ELF-1 (cell line): Measurements from ENCODE around the gene SLC25A47.
"Not testable (repeated sequence)": the region's sequence is repeated elsewhere in the genome, so short reads cannot be mapped to it uniquely, and the experiment has no call there.

ENCODE experiments used
- DNase-seq: peaks from one replicate; pipeline ENCODE4 v3.0.0-alpha.2; 2016; ENCODE audit warnings: low read depth, low spot score

Gene SLC25A47, protein sequence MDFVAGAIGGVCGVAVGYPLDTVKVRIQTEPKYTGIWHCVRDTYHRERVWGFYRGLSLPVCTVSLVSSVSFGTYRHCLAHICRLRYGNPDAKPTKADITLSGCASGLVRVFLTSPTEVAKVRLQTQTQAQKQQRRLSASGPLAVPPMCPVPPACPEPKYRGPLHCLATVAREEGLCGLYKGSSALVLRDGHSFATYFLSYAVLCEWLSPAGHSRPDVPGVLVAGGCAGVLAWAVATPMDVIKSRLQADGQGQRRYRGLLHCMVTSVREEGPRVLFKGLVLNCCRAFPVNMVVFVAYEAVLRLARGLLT

DNA sequence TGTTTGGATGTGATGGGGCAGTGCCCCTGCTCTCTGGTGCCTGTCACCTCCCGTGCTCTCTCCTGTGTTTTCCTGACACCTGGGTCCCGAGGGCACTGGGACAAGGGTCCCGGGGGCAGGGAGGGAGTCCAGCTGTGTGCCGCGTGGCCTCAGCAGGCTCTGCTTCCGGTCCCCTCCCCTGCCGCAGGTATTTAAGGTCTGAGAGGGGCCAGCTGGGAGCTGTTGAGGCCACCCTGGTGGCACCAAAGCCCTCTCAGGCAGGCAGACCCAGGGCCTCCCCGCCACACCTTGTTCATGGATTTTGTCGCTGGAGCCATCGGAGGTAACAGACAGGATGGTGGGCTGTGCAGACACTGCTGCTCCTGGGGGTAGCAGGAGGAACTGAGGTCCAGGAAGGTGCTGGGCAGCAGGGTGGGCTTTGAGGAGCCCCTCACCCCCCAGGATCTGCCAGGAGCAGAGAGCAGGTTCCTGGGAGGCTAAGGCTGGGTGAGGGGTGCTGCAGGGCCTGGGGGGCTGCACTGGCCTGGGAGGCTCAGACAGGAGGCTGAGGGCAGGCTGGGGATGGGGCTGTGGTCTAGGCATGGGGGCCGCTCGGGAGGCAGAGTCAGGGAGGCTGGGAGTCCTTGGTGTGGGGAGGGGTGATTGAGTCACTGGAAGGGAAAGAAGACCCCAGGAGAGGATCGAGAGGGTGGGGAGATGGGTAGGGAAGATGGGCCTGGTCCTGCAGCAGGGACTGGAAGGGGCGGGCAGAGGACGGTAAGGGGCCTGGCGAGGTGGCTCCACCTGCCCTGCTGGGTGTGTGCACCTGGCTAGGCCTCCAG lies at the start of gene SLC25A47:
Gene SLC25A47 (plus strand): TSS at position 219 of the 821 bp plus-strand sequence. CDS start 76 bp downstream, at position 295.
- no peak for DNase-seq

DNA sequence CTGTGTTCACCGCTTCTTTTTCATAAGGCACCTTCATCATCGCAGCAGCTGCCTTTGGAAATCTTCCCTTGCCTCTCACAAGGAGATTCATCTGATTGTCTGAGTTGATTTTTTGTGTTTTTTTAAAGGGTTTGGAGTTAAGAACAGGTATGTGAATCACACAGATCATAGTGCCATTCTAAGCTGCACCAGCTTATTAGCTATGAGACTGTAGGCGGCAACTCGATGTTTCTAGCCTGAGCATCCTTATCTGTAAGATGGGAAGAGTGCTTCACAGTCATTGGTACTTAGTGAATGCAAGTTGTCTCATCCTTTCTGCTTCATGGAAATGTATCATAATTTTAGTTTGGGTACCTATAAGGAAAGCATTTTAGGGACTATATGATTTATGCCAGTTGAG lies 48.9 kb upstream of the SLC25A47 start:
- DNase-seq = no peak

DNA sequence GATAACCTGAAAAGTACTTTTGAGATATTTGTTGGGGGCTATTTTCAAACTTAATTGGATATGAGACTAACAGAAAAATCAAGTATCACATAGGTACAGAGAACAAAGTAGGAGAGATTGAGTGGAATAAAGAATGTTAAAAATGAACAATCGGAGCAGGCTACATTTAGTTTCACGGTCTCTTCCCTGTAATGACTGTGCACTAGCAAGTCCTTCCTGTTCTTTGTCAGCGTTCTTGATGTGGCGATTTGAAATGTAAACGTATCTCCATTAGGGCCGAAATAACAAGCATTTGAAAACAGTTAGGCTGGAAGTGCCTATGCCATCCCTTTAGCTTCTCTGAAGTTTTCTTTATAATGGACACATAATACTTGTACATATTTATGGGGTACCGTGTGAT lies 47.9 kb upstream of the SLC25A47 start:
- no peak for DNase-seq

DNA sequence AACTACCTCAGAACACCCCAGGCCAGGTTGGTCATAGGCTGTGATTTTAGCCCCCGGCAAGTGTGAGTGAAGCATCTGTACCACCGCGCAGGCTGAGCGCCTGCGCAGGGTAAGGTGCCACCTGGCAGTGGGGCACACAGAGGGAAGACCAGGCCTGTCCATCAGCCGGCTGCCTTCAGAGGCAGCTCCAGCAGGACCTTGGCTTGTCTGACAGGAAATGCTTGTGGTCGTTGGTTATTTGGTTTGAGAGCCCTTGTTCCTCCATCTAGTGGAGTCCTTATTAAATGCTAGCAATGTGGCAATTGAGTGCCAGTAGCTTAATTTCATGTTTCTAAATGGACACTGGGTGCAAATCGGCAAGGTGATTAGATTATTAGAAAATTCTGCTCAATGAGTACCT lies 44.4 kb upstream of the SLC25A47 start:
- DNase-seq = no peak

DNA sequence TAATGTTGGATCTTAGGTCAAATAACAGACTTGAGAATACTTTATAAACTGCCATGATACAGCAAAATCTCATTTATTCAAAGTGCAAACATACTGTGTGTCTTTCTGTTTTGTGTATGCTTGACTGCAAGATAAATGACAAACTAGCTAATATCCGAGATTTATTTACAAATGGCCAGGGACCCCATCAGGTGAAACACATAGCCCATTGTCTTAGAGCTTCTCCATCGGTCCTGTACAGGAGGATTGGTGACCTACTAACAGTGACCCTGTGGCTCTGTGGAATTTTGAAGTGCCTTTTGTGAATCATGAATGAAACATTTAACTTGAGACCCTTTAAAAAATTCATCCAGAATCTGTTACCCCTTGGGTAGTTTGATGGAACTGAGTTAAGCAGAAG lies 44.0 kb upstream of the SLC25A47 start:
- DNase-seq = no peak

DNA sequence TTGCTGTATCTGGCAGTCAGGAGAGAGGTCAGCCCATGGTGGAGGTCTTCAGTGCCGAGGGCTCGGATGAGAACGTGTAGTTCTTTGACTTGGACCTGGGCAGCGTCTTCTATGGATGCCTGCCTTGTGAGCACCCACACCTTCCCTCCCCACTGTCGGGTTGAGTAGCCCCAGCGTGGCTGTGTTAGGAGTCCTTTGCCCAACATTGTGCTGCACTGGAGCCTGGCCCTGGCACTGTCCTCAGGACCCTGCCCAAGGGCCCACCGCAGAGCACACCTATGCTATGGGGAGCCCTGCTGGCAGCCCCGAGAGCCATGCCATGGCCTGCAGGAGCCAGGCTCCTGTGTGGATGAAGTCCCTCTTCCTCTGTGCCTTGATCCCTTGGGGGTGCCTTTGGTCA lies 43.6 kb upstream of the SLC25A47 start:
- DNase-seq = no peak

DNA sequence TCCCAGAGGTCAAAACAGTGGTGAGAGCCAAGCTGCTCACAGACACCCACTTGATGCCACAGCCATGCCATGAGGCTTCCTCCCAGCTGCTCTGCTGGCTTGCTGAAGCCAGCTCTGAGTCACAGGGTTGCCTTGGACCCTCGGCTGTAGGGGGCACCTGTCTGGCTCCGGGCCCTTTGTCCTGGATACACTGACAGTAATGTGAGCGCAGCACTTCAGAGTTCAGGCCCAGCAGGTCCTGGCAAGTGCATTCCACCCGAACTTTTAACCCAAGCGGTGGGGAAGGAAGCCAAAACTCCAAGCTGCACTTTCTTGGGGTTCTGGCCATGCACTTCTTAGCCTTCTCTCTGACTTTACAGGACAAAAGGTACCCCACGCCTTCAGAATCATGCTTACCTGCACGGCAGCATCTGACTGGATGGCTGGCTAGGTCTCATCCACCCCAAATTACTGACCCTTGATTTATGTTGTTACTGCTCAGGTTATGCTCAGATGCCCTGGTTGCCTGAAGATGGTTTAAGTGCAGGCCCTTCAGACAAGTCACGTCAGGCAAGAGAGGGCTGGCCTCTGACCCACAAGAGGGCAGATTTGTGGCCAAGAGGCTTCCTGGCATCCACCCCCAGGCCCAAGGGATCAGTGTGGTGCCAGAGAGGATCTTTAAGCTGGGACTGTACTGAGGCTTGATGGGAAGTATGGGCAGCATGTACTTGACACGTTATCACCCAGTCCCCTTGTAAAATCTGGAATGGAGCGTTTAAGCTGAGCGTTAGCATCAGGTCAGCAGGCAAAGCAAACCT lies 41.7 kb upstream of the SLC25A47 start:
- peak; percentile 49 for DNase-seq

DNA sequence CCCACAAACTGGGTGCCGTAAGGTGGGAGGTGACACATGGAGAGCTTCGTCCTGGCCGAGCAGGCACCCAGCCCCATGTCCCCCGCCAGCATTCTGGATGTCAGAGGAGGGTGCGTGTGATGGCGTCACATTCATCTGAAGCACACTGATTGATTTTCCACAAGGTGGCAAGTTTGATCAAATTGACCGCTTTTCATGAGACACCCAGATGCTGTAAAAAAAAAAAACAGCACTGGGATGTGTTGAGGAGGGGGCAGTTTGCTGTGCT lies 41.1 kb upstream of the SLC25A47 start:
- no peak for DNase-seq

DNA sequence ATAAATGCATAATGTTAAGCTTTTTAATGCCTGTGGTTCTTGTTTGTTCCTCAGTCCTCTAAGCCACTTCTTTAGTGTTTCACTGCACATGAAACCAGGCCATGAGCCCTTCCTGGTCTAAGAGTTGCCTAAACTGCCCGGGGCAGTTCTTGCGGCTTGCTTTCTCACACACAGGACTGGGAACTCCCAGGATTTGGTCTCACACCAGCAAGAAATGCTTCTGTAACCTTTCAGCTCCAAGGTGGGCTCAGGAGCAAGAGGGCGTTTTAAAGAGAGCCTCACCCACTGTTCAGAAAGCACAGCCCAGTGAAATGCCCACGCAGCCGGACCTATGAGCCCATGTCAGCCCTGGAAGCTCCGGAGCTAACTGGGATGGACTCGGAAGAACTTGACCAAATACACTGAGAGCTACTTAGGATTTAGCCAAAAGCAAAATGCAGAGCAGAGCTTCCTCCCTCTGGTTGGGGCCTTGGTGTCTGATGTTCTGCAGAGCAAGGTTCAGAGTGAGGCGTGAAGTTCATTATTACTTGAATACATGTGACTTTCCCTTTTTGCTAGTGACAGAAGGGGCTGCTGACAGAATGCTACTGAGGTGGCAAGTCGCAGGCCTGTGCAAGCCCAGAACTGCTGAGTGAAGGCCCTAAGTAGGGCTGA lies 40.2 kb upstream of the SLC25A47 start:
- no peak for DNase-seq

DNA sequence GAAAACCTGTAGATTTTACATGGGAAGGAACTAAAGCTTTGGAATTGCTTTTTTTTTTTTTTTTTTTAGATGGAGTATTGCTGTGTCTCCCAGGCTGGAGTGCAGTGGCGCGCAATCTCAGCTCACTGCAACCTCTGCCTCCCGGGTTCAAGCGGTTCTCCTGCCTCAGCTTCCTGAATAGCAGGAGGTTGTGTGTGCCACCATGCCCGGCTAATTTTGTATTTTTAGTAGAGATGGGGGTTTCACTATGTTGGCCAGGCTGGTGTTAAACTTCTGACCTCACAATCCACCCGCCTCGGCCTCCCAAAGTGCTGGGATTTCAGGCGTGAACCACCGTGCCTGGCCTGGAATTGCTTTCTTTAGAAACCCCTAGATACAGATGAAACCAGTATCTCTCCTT lies 39.7 kb upstream of the SLC25A47 start:
- not testable (repeated sequence) for DNase-seq

DNA sequence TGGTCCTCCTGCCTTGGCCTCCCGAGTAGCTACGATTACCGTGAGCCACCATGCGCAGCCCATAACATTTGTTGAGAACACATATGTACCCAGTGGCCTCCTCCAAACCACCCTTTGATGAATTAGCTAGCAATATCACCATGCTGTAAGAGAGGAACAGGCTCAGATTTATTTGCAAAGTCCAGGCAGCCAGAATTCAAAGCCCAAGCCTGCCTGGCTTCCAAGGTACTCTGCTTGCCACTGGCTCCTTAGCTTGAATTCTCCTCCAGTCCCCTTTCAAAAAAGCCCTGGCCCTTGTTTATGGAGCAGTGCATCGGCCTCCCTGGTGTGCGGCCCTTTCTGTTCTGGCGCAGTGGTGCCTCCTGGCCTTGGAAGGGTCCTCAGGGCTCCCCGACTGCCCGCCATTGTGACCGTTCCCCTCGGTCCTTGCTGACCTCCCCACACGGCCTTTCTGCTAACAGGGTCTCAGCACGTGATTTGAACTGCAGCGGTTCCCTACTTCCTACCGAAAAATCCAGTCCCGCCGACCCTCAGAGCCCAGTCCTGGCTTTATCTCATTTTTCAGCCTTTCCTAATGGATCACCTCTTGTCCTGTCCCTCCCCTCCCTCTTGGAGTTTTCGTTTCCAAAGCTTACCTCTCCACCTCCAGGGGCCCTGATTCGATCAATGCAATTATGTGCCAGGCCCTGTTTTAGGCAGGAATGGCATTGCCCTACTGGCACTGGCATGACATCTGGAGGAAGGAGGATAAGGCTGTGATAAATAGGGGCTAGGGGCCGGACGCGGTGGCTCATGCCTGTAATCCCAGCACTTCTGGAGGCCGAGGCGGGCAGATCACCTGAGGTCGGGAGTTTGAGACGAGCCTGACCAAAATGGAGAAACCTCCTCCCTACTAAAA lies 38.9 kb upstream of the SLC25A47 start:
- peak; percentile 58 for DNase-seq

DNA sequence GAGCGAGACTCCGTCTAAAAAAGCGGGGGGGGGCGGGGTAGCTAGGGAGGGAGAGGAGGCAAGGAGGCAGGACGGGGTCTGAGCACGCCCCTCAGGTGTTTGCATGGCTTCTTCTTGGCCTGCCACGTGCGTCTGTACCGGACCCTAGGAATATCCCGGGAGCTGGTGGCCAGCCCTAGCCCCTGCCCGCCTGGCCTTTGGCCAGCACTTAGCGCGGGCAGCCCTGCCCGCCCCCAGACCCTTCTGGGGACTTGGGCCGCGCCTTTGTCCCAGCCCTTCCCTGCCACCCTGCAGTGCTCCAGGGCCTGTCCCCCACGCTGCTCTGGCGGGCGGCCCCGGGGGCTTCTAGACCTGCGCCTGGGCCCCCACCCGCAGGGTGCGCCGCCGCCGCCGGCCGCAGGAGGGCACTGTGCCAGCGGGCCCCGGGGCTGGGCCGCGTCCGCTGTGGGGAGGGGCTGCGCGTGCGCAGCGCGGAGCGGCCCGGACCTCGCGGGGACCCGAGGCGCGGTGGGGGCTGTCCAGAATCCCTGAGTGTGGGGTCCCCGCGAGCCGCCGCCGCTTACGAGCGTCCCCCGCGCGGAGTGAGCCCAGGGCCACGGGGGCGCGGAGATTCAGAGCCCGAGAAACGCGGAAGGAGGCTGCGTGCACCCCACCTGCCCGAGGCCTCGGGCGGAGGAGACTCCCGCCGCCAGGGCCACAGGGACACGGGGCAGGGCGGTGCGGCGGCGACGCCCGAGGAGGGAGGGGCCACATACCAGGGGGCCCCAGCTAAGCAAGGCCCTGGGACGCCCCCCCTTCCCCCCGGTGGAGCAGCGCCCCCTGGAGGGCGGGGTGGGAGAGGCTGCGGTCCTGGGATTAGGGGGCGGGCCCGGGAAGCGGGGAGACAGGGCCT lies 37.9 kb upstream of the SLC25A47 start:
- DNase-seq = peak; percentile 90

DNA sequence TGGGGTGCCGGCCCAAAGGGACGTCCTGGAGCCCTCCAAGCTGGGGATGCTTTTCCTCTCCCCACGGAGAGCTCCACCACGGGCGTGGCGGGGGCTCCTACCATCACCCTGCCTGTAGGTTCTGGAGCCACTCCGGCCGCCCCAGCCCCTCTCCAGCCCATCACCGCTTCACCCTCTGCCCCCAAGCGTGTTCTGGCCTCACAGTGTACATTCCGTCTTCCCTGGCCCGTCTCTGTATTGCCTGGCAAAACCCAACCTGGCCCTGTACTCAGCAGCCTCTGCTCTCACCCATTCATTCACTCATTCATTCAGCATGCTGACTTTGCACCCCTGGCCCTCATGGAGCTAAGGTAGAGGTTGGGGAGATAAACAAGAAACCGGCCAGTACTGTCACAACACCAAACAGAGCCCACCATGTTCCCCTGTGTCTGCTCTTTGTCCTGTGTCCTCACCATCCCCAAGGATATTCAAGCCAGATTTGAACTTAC lies 37.2 kb upstream of the SLC25A47 start:
- DNase-seq = no peak

DNA sequence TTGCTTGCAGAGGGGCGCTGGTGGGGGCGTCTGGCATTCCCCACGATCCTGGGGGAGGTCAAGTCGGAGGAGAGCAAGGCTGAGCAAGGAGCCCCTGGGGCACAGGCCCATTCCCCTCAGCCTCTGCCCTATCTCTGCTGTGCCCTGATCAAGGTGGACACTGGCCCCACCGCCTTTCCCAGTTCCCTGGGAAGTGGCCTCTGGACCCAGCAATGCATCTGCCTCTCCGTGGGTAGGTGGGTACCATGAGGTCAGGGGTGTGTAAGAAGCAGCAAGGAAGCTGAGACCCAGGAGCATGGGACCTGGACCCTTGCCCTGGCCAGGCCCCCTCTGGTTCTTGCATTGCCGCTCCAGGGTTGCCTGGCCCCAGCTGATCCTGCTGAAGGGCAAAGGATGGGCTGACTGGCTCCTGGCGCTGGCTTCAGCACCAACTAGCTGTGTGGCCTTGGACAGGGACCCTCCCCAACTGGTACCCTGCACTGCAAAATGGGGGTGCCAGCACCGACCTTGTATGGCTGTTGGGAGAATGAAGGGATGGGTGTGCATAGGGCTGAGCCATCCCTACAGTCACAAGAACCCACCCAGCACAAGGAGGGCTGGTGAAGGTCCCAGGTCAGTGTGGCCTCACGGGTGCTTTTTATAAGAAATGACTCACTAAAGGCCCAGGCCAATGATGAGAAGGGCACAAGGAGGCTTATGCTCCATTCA lies 36.5 kb upstream of the SLC25A47 start:
- no peak for DNase-seq

DNA sequence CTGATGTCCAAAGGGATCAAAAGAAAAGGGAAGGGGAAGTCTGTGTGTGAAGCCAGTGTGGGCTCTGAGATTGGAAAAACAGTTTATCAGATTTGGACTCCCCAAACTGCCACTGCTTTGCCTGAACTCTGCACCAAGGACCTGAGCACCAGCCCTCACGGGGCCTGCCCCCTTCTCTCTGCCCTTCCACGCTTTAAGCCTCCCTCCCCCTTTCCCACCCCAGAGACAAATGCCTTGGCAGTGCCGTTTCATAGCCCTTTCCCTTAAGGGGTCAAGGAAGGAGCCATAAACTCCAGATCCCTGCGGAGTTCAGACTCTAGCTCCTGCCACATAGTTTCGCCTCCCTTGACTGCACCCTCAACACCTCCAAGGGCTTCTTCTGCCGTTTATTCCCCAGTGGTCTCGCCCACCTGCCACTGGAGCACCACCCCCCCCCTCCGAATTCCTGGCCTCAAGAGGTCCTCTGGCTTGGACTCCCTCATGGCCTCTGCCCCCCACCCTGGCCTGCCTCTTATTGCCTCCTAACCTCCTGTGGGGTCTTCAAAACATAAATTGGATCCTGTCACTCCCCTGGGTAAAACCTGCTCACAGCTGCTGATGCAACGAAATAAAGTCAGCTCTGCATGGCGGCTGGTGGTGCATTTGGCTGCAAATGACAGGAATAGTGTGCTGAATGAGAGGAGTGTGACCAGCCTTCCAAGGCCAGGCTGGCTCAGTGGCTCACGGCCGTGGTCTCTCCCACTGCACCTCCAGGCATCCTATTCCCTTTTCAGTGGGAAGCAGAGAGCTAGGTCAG lies 35.7 kb upstream of the SLC25A47 start:
- DNase-seq = no peak

DNA sequence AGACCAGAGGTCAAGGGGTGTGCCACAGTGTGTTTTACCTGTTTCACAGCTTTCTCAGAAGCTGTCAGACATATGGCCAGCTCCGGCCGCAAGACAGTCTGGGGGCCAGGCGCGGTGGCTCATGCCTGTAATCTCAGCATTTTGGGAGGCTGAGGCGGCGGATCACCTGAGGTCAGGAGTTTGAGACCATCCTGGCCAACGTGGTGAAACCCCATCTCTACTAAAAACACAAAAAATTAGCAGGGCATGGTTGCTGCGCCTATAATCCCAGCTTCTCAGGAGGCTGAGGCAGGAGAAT lies 35.2 kb upstream of the SLC25A47 start:
- not testable (repeated sequence) for DNase-seq

DNA sequence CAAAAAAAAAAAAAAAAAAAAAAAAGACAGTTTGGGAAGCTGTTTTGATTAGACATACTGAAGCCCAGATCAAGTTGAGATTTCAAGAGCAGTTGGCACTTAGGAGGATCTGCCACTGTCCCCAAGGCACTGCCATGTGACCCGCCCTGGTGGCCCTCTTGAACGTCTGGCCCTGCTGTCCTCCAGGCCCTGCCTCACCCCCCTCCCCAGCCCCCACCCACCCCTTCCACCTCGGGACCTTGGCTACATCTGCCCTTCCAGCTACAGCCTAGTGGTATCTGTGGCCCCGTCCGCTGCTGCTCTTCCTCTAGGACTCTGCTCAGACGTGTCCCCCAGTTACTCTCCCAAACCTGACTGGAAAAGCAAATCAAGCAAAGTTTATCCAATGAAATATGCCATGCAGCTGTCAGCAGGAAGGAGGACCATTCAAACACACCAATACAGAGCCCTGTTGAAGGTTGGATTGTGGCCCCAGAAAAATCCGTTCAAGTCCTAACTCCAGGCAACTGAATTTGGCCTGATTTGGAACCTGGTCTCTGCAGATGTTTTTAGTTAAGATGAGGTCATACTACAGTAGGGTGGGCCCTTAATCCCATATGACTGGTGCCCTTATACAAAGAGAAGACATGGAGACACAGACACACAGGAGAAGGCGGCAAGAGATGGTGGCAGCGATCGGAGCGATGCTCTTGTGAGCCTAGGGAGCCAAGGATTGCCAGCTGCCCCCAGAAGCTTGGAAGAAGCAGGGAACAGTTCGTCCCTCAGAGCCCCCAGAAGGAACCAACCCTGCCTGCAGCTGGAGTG lies 34.6 kb upstream of the SLC25A47 start:
- no peak for DNase-seq
